GM23338 (cell line): ENCODE data around the gene U2AF1L4. TPM values are rescaled to one million over a fixed set of nuclear protein-coding genes. Genes with fewer than 3 reads are reported as not detected.
A peak's percentile ranks its signal among the peaks of the same experiment; 100 is the strongest.

Source experiments
- ATAC-seq: fragments of 200-7000 bp; cut with Tn5 transposase; 3 replicates; pipeline ENCODE4 v1.9.1; 2020
- DNase-seq: peaks from one replicate; pipeline ENCODE4 v3.0.0-alpha.2; 2015; ENCODE audit warnings: low spot score
- H2AFZ ChIP-seq: fragments of 200-600 bp; sonication (generic); 2 replicates; pipeline ENCODE4 v1.8.0; 2016; ENCODE audit warnings: antibody characterized with exemption, mild to moderate bottlenecking, moderate library complexity
- H3F3A ChIP-seq: fragments of 200-600 bp; sonication (generic); replicated peaks from 2 replicates; pipeline ENCODE4 v1.8.0; 2017; ENCODE audit warnings: antibody characterized with exemption, mixed run types, low read depth
- H3K27ac ChIP-seq: fragments of 200-600 bp; sonication (generic); 2 replicates; pipeline ENCODE4 v1.6.1; 2016; ENCODE audit warnings: low read depth
- H3K27me3 ChIP-seq: fragments of 200-600 bp; sonication (generic); 2 replicates; pipeline ENCODE4 v1.8.0; 2016; ENCODE audit warnings: mild to moderate bottlenecking, mixed run types, moderate library complexity; ENCODE audit not compliant: insufficient read depth
- H3K36me3 ChIP-seq: fragments of 200-600 bp; sonication (generic); 2 replicates; pipeline ENCODE4 v1.8.0; 2016; ENCODE audit warnings: mild to moderate bottlenecking; ENCODE audit not compliant: insufficient read depth
- H3K4me1 ChIP-seq: fragments of 200-600 bp; sonication (generic); 2 replicates; pipeline ENCODE4 v1.8.0; 2016; ENCODE audit warnings: mild to moderate bottlenecking, moderate library complexity; ENCODE audit not compliant: insufficient read depth
- H3K4me2 ChIP-seq: fragments of 200-600 bp; sonication (generic); 2 replicates; pipeline ENCODE4 v1.7.1; 2017; ENCODE audit warnings: mixed run types
- H3K4me3 ChIP-seq: fragments of 200-600 bp; sonication (generic); 2 replicates; pipeline ENCODE4 v1.6.1; 2016; ENCODE audit warnings: mixed run types
- H3K79me2 ChIP-seq: fragments of 200-600 bp; sonication (generic); replicated peaks from 2 replicates; pipeline ENCODE4 v1.8.0; 2017; ENCODE audit warnings: mild to moderate bottlenecking; ENCODE audit not compliant: insufficient read depth
- H3K9me2 ChIP-seq: fragments of 200-600 bp; sonication (generic); 2 replicates; pipeline ENCODE4 v1.8.0; 2017; ENCODE audit not compliant: insufficient read depth
- H4K20me1 ChIP-seq: fragments of 200-600 bp; sonication (generic); replicated peaks from 2 replicates; pipeline ENCODE4 v1.8.0; 2017; ENCODE audit warnings: mild to moderate bottlenecking; ENCODE audit not compliant: insufficient read depth
- H3K27ac Mint-ChIP-seq: 2 replicates; pipeline ENCODE4 v1.8.0; 2020; ENCODE audit warnings: inconsistent platforms, mild to moderate bottlenecking, moderate library complexity, mixed read lengths
- H3K27me3 Mint-ChIP-seq: 3 replicates; pipeline ENCODE4 v1.8.0; 2022; ENCODE audit warnings: low read depth, mild to moderate bottlenecking, moderate library complexity, mixed read lengths, inconsistent platforms; ENCODE audit not compliant: insufficient read depth, poor library complexity
- H3K36me3 Mint-ChIP-seq: 3 replicates; pipeline ENCODE4 v1.8.0; 2021; ENCODE audit warnings: low read depth, mild to moderate bottlenecking, inconsistent platforms, moderate library complexity, mixed read lengths
- H3K4me1 Mint-ChIP-seq: 3 replicates; pipeline ENCODE4 v1.8.0; 2020; ENCODE audit warnings: mild to moderate bottlenecking, inconsistent platforms, mixed read lengths
- H3K4me3 Mint-ChIP-seq: 3 replicates; pipeline ENCODE4 v1.8.0; 2021; ENCODE audit warnings: moderate library complexity, mild to moderate bottlenecking, inconsistent platforms, mixed read lengths
- H3K9me3 Mint-ChIP-seq: 3 replicates; pipeline ENCODE4 v1.8.0; 2020; ENCODE audit warnings: moderate library complexity, mild to moderate bottlenecking, inconsistent platforms, mixed read lengths
- CREB1 ChIP-seq: fragments of 250-450 bp; sonication (Bioruptor Pico); IDR thresholded peaks from 2 replicates; pipeline ENCODE4 v1.5.0; 2020; ENCODE audit warnings: low read depth, mild to moderate bottlenecking, moderate library complexity
- CTCF ChIP-seq, 2 experiments: fragments of 200-600 bp in 1 of 2; sonication (generic) in 1 of 2; conservative IDR thresholded peaks; 2 replicates each; pipeline versions ENCODE4 v1.5.1 to v1.6.1; 2016 to 2017; ENCODE audit warnings: antibody characterized with exemption in 2 of 2, low read depth in 2 of 2, mild to moderate bottlenecking in 2 of 2, moderate library complexity in 1 of 2
- EZH2 ChIP-seq: fragments of 200-600 bp; sonication (generic); IDR thresholded peaks from one replicate; pipeline ENCODE4 v1.8.0; 2017; ENCODE audit warnings: antibody characterized with exemption, mild to moderate bottlenecking, low read depth; ENCODE audit not compliant: unreplicated experiment
- EZH2phosphoT487 ChIP-seq: fragments of 200-600 bp; sonication (generic); IDR thresholded peaks from one replicate; pipeline ENCODE4 v1.8.1; 2018; ENCODE audit warnings: antibody characterized with exemption; ENCODE audit not compliant: unreplicated experiment
- NANOG ChIP-seq: IDR thresholded peaks from 2 replicates; pipeline ENCODE4 v1.6.1; 2016; ENCODE audit warnings: antibody characterized with exemption, borderline replicate concordance
- POLR2AphosphoS5 ChIP-seq: IDR thresholded peaks from 2 replicates; pipeline ENCODE4 v1.6.1; 2016; ENCODE audit warnings: antibody characterized with exemption, low read depth
- REST ChIP-seq: IDR thresholded peaks from one replicate; pipeline ENCODE4 v1.6.1; 2018; ENCODE audit warnings: antibody characterized with exemption; ENCODE audit not compliant: unreplicated experiment
- STAT1 ChIP-seq: IDR thresholded peaks from one replicate; pipeline ENCODE4 v1.6.1; 2016; ENCODE audit warnings: antibody characterized with exemption; ENCODE audit not compliant: unreplicated experiment
- ZNF462 ChIP-seq: fragments of 250-450 bp; sonication (Bioruptor Pico); IDR thresholded peaks from 2 replicates; pipeline ENCODE4 v1.5.0; 2020; ENCODE audit warnings: mild to moderate bottlenecking, moderate library complexity
- polyA plus RNA-seq: library from polyadenylated mRNA; unstranded; fragments of >200 nt; fragmentation: Nextera tagmentation; extraction: Ambion mirVana; gene quantifications from 2 replicates; pipeline ENCODE4 v1.2.1, GENCODE V29; 2016
- total RNA-seq: library from RNA; depleted of rRNA; stranded (reverse); fragments of >200 nt; shearing (Covaris generic); gene quantifications from 2 replicates; pipeline ENCODE4 v1.2.3, GENCODE V29; 2014

Gene U2AF1L4
- total and polyA plus RNA-seq, 2 experiments from 2014 or later, result 13.1 to 23.7 TPM

GRCh38 chr19:35741203-35741515 lies 4.1 kb downstream of the U2AF1L4 start:
- DNase-seq, result no peak
- peaks cover 5% of the 10 kb centered on the region for H3K27me3 Mint-ChIP-seq
- peak overlapping the region; percentile 83 for H3K4me3 Mint-ChIP-seq
- H3F3A ChIP-seq, result peaks cover 10% of the 10 kb centered on the region
- peaks cover 5% of the 10 kb centered on the region for H3K79me2 ChIP-seq
- H3K9me2 ChIP-seq, result no peaks in the 10 kb centered on the region
- H3K27me3 ChIP-seq, result no peaks in the 10 kb centered on the region
- peaks cover 4% of the 10 kb centered on the region; the same call in 1 of the 2 replicates for H3K36me3 ChIP-seq
- peaks cover 32% of the 10 kb centered on the region for H3K36me3 Mint-ChIP-seq
- ATAC-seq, result peak; percentile 2
- no peaks in the 10 kb centered on the region for H4K20me1 ChIP-seq
- H3K4me1 Mint-ChIP-seq, result peaks cover 15% of the 10 kb centered on the region
- H3K9me3 Mint-ChIP-seq, result no peaks in the 10 kb centered on the region; the same call in 2 of the 3 replicates
- peak overlapping the region; percentile 96 for H3K4me3 ChIP-seq
- H3K4me1 ChIP-seq, result peaks cover 7% of the 10 kb centered on the region; the same call in 1 of the 2 replicates
- peak overlapping the region; percentile 96 for H3K27ac ChIP-seq
- TF ChIP-seq CTCF (conservative IDR thresholded peaks at IDR 0.05; ENCODE audit: low read depth in 2 of 2), result peak in 1 of 2 experiments; percentile 52; a peak in 3 of 4 replicates
- TF ChIP-seq POLR2AphosphoS5, result no peak
- H3K27ac Mint-ChIP-seq, result peak overlapping the region; percentile 98
- H2AFZ ChIP-seq, result no peak overlapping the region
- H3K4me2 ChIP-seq, result peak overlapping the region; percentile 91

DNA sequence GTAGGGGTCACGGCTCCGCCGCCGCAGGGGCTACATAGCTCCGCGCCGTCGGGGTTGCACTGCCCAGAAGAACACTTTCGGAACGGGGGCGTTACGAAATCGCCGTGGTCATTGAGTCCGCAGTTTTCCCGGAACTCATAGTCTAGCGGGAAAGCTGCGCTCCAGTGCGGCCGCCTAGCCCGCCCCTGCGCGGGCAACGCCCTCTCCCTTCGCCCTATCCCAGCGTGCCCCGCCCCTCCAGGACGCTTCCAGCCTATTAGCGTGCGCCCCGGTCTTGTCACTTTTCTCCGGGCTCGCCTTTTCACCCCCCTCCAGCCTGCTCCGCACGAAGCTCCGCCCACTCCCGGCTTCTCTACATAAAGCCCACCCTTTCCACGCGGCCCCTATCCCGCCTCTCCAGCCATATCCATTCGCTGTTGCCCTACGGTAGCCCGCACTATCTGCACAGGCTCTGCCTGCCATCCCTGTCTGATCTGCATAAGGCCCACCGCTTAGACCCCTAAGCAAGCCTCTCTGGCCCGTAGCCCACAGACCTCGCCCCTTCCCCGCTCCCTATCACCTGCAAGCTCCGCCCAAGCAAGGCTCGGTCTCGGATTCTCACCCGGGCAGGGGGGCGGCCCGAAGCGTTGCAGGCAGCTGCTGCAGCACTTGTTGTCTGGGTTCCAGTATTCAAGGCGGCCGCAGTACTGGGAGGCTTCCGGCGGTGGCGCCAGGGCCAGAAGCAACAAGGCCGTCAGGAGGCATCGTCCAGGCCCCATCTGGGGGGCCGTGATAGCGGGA lies 4.6 kb downstream of the U2AF1L4 start:
- peak; percentile 99 for DNase-seq
- Histone ChIP-seq H3K79me2 (no peaks in the 10 kb centered on the region), H2AFZ (peak overlapping the region; percentile 78; the same call in 1 of the 2 replicates), H3K9me2 (no peaks in the 10 kb centered on the region), H3K4me2 (peak overlapping the region; percentile 91), H3K4me1 (peaks cover 4% of the 10 kb centered on the region; the same call in 1 of the 2 replicates), H3K36me3 (peaks cover 4% of the 10 kb centered on the region; the same call in 1 of the 2 replicates), H3K4me3 (peak overlapping the region; percentile 96), H3K27ac (peak overlapping the region; percentile 96), H4K20me1 (no peaks in the 10 kb centered on the region; the same call in 1 of the 2 replicates), H3F3A (peaks cover 10% of the 10 kb centered on the region), H3K27me3 (no peaks in the 10 kb centered on the region)
- Mint-ChIP-seq H3K4me3 (peak overlapping the region; percentile 83), H3K9me3 (no peaks in the 10 kb centered on the region), H3K36me3 (peaks cover 36% of the 10 kb centered on the region), H3K27me3 (peaks cover 5% of the 10 kb centered on the region), H3K27ac (peak overlapping the region; percentile 98), H3K4me1 (peaks cover 10% of the 10 kb centered on the region)
- peak; percentile 75 for ATAC-seq
- no peak for TF ChIP-seq EZH2
- TF ChIP-seq NANOG, result no peak
- TF ChIP-seq REST, result no peak
- 0 out of 2 replicates have a peak, but pooled peaks have one; percentile 25 for TF ChIP-seq CREB1 (CRISPR knock-in tag)
- no peak for TF ChIP-seq STAT1
- TF ChIP-seq EZH2phosphoT487, result no peak
- TF ChIP-seq ZNF462 (CRISPR knock-in tag), result no peak
